Upper lobe of right lung (tissue), 1 donor: ENCODE data around the gene TADA1. TPM values are rescaled to one million over a fixed set of nuclear protein-coding genes. Genes with fewer than 3 reads are reported as not detected.
"Not testable (repeated sequence)": the region's sequence is repeated elsewhere in the genome, so short reads cannot be mapped to it uniquely, and the experiment has no call there.

Source experiments
- ATAC-seq: fragments of 200-7000 bp; cut with Tn5 transposase; one replicate; pipeline ENCODE4 v1.9.1; 2020; ENCODE audit warnings: mild to moderate bottlenecking, moderate library complexity
- DNase-seq: peaks from one replicate; pipeline ENCODE4 v3.0.0-alpha.2; 2020
- H3K27ac ChIP-seq: fragments of 200-600 bp; one replicate; pipeline ENCODE4 v1.8.0; 2022
- H3K27me3 ChIP-seq: fragments of 200-600 bp; one replicate; pipeline ENCODE4 v1.8.0; 2022; ENCODE audit warnings: mild to moderate bottlenecking
- H3K36me3 ChIP-seq: fragments of 200-600 bp; one replicate; pipeline ENCODE4 v1.8.0; 2022
- H3K4me1 ChIP-seq: fragments of 200-600 bp; one replicate; pipeline ENCODE4 v1.8.0; 2022
- H3K4me3 ChIP-seq: fragments of 200-600 bp; one replicate; pipeline ENCODE4 v1.8.0; 2022; ENCODE audit warnings: mild to moderate bottlenecking
- H3K9me3 ChIP-seq: fragments of 200-600 bp; one replicate; pipeline ENCODE4 v1.8.0; 2022
- intact Hi-C: fragments of 100-400 bp; cut with DNase I; formaldehyde crosslinking; loops from one replicate; pipeline ENCODE4 v1.11.0; 2022
- total RNA-seq: library from RNA; stranded (reverse); fragmentation: NEBNext Ultra II Directional; extraction: Animal tissue kit (Norgen Biotek cat#: 25700); gene quantifications from one replicate; pipeline ENCODE4 v1.2.1, GENCODE V29; 2021
- TF ChIP-seq, protein P1 (sequence below): fragments of 200-600 bp; IDR thresholded peaks from one replicate; pipeline ENCODE4 v1.8.0; 2022; ENCODE audit warnings: antibody characterized with exemption
- donor health status: DM: no; HTN: yes; CAD: no; lungs with severe emphysema.

TADA1 gene
- total RNA-seq, 1 donor from 2014 or later, result 9.5 TPM

- H3K27me3 ChIP-seq, result peaks cover 17% of the 10 kb centered on the region
- no peaks in the 10 kb centered on the region for H3K9me3 ChIP-seq
- no peak overlapping the region for H3K4me3 ChIP-seq
- no peak for DNase-seq
- intact Hi-C loops, result no loop called here
- no peaks in the 10 kb centered on the region for H3K36me3 ChIP-seq
- ATAC-seq, result no peak
- H3K27ac ChIP-seq, result no peak overlapping the region
- H3K4me1 ChIP-seq, result peaks cover 7% of the 10 kb centered on the region
- TF ChIP-seq, protein P1, sequence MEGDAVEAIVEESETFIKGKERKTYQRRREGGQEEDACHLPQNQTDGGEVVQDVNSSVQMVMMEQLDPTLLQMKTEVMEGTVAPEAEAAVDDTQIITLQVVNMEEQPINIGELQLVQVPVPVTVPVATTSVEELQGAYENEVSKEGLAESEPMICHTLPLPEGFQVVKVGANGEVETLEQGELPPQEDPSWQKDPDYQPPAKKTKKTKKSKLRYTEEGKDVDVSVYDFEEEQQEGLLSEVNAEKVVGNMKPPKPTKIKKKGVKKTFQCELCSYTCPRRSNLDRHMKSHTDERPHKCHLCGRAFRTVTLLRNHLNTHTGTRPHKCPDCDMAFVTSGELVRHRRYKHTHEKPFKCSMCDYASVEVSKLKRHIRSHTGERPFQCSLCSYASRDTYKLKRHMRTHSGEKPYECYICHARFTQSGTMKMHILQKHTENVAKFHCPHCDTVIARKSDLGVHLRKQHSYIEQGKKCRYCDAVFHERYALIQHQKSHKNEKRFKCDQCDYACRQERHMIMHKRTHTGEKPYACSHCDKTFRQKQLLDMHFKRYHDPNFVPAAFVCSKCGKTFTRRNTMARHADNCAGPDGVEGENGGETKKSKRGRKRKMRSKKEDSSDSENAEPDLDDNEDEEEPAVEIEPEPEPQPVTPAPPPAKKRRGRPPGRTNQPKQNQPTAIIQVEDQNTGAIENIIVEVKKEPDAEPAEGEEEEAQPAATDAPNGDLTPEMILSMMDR, result no peak
Measured at GRCh38 chr1:166882893-166883292, 6.8 kb upstream of the TADA1 start.

- intact Hi-C loops, H3K4me3 ChIP-seq, H3K27me3 ChIP-seq, DNase-seq, ATAC-seq, H3K9me3 ChIP-seq, H3K27ac ChIP-seq, H3K36me3 ChIP-seq: not testable (repeated sequence)
- peaks cover 17% of the 10 kb centered on the region for H3K4me1 ChIP-seq
Measured at GRCh38 chr1:166878173-166878917, 2.3 kb upstream of the TADA1 start.

DNA sequence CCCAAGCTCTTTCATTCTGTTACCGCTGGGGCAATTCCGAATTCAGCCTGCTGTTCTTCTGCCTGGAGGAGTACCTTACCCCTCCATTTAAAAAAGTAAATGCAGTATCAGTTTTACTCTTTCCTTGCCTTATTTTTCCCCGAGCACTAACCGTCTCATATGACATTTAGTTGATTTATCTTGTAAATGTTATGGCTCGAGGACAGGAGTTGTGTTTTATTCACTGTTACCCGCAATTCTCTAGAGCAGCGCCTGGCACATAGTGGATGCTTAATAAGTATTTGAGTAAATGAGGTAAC lies 425 bp upstream of the TADA1 start:
- H3K4me1 ChIP-seq, result peaks cover 17% of the 10 kb centered on the region
- H3K36me3 ChIP-seq, result no peaks in the 10 kb centered on the region
- H3K4me3 ChIP-seq, result peak overlapping the region; percentile 96
- intact Hi-C loops, result no loop called here
- ATAC-seq, result no peak
- no peak for DNase-seq
- TF ChIP-seq, protein P1, result peak; percentile 37
- no peaks in the 10 kb centered on the region for H3K27me3 ChIP-seq
- H3K9me3 ChIP-seq, result no peaks in the 10 kb centered on the region
- H3K27ac ChIP-seq, result peak overlapping the region; percentile 61

GRCh38 chr1:166875302-166875733 lies 746 bp downstream of the TADA1 start:
- H3K9me3 ChIP-seq, result no peaks in the 10 kb centered on the region
- no peak for DNase-seq

GRCh38 chr1:166874464-166874863 lies 1.6 kb downstream of the TADA1 start:
- no peak overlapping the region for H3K4me3 ChIP-seq
- DNase-seq (no peak), ATAC-seq (no peak)
- H3K27ac ChIP-seq, result no peak overlapping the region
- peaks cover 22% of the 10 kb centered on the region for H3K4me1 ChIP-seq
- intact Hi-C loops, result no loop called here
- H3K9me3 ChIP-seq, result no peaks in the 10 kb centered on the region
- TF ChIP-seq, protein P1, result no peak
- no peaks in the 10 kb centered on the region for H3K27me3 ChIP-seq
- H3K36me3 ChIP-seq, result no peaks in the 10 kb centered on the region

More at GRCh38 chr1:166875302-166875733, 746 bp downstream of the TADA1 start:
- H3K27ac ChIP-seq, result peak overlapping the region; percentile 95
- H3K36me3 ChIP-seq, result no peaks in the 10 kb centered on the region
- intact Hi-C loops, result no loop called here
- peaks cover 22% of the 10 kb centered on the region for H3K4me1 ChIP-seq
- ATAC-seq, result no peak
- TF ChIP-seq, protein P1, result no peak
- H3K4me3 ChIP-seq, result peak overlapping the region; percentile 96
- no peaks in the 10 kb centered on the region for H3K27me3 ChIP-seq

- intact Hi-C loops, result no loop called here
- Histone ChIP-seq H3K4me3 (no peak overlapping the region), H3K27me3 (no peaks in the 10 kb centered on the region), H3K27ac (no peak overlapping the region), H3K36me3 (peaks cover 4% of the 10 kb centered on the region), H3K9me3 (no peaks in the 10 kb centered on the region), H3K4me1 (peaks cover 19% of the 10 kb centered on the region)
- ATAC-seq (no peak), DNase-seq (no peak)
- TF ChIP-seq, protein P1, result no peak
Measured at GRCh38 chr1:166870584-166870983, 5.5 kb downstream of the TADA1 start.
